GM12892 (cell line): ENCODE results near the gene C3orf33.

Experiments used
- POLR2A ChIP-seq: IDR thresholded peaks from 2 replicates; pipeline ENCODE4 v1.6.1; 2011; ENCODE audit warnings: low read depth, low read length, control low read depth
- POLR2AphosphoS5 ChIP-seq: IDR thresholded peaks from 2 replicates; pipeline ENCODE4 v1.6.1; 2011; ENCODE audit warnings: low read depth, low read length, control low read depth

GRCh38 chr3:155792532-155792931, 13.5 kb downstream of the C3orf33 start:
- TF ChIP-seq POLR2AphosphoS5: no peak
- no peak for TF ChIP-seq POLR2A
